Measurements from ENCODE around the gene TMEM129.

- TF ChIP-seq, protein P1, sequence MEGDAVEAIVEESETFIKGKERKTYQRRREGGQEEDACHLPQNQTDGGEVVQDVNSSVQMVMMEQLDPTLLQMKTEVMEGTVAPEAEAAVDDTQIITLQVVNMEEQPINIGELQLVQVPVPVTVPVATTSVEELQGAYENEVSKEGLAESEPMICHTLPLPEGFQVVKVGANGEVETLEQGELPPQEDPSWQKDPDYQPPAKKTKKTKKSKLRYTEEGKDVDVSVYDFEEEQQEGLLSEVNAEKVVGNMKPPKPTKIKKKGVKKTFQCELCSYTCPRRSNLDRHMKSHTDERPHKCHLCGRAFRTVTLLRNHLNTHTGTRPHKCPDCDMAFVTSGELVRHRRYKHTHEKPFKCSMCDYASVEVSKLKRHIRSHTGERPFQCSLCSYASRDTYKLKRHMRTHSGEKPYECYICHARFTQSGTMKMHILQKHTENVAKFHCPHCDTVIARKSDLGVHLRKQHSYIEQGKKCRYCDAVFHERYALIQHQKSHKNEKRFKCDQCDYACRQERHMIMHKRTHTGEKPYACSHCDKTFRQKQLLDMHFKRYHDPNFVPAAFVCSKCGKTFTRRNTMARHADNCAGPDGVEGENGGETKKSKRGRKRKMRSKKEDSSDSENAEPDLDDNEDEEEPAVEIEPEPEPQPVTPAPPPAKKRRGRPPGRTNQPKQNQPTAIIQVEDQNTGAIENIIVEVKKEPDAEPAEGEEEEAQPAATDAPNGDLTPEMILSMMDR (IDR thresholded peaks at IDR 0.05): no peak
- no peak for TF ChIP-seq POLR2A (IDR thresholded peaks at IDR 0.05)
These were observed 9.4 kb downstream of the TMEM129 start for GRCh38 chr4:1711571-1712215.
